Ovary (tissue), 3 donors: ENCODE data around the gene TMEM178A.

ENCODE experiments used
- POLR2A ChIP-seq: fragments of 450-650 bp; IDR thresholded peaks from one replicate; pipeline ENCODE4 v1.6.1; 2017; ENCODE audit warnings: antibody characterized with exemption, mild to moderate bottlenecking, moderate library complexity
- TF ChIP-seq, protein P1 (sequence below), 3 donors: fragments of 450-650 bp in 2 of 3; fragments of 200-600 bp in 1 of 3; IDR thresholded peaks; one replicate each; pipeline versions ENCODE4 v1.5.1 to v1.8.0; 2016 to 2022; ENCODE audit warnings: antibody characterized with exemption in 3 of 3, mild to moderate bottlenecking in 1 of 3
- donor health status: DM: no; HTN: no; CAD: no.

DNA sequence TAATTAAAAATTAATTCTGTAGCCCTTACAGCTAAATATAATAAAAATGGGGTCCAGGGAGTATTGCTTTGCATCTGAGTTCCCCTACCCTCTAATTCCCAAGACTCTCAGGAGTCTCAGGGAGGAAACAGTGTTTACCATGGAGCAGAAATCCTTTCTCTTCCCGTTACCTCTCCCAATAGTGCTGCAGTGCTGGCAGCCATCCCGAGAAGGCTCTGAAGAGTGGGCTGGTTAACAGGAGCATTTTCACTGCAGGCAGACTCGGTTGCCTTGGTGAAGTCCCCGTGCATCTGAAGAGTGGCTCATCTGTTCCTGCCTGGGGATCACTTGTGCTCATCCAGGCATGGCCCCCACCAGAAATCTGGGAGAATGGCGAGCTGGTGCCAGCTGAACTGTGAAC lies 41.8 kb upstream of the TMEM178A start:
- TF ChIP-seq, protein P1, sequence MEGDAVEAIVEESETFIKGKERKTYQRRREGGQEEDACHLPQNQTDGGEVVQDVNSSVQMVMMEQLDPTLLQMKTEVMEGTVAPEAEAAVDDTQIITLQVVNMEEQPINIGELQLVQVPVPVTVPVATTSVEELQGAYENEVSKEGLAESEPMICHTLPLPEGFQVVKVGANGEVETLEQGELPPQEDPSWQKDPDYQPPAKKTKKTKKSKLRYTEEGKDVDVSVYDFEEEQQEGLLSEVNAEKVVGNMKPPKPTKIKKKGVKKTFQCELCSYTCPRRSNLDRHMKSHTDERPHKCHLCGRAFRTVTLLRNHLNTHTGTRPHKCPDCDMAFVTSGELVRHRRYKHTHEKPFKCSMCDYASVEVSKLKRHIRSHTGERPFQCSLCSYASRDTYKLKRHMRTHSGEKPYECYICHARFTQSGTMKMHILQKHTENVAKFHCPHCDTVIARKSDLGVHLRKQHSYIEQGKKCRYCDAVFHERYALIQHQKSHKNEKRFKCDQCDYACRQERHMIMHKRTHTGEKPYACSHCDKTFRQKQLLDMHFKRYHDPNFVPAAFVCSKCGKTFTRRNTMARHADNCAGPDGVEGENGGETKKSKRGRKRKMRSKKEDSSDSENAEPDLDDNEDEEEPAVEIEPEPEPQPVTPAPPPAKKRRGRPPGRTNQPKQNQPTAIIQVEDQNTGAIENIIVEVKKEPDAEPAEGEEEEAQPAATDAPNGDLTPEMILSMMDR (IDR thresholded peaks at IDR 0.05), result no peak
- no peak for TF ChIP-seq POLR2A
